Measurements from ENCODE around the gene ARHGAP6. TPM values are rescaled to one million over a fixed set of nuclear protein-coding genes. Genes with fewer than 3 reads are reported as not detected.

ARHGAP6 gene
- polyA plus RNA-seq, 1 experiment, result 1.3 TPM

GRCh38 chrX:11137543-11138139, 528.1 kb downstream of the ARHGAP6 start:
- POLR2A ChIA-PET, result interaction anchor here (0.6 kb wide), 2 partner anchors 21 to 522 kb away, joined by 3 read pairs; no protein-coding TSS in a partner anchor

GRCh38 chrX:11135564-11136185, 530.0 kb downstream of the ARHGAP6 start:
- POLR2A ChIA-PET, result no interaction called here
- Histone ChIP-seq H3K36me3 (ENCODE audit: control insufficient read depth, insufficient read depth, low read length) (no peaks in the 10 kb centered on the region), H3K27me3 (ENCODE audit: control insufficient read depth, insufficient read depth, low read length) (no peaks in the 10 kb centered on the region), H3K4me3 (ENCODE audit: low read depth, low read length) (no peak overlapping the region)
- TF ChIP-seq CTCF (IDR thresholded peaks at IDR 0.05; ENCODE audit: insufficient read depth, low read depth, low read length), result no peak
- CTCF ChIA-PET, result interaction anchor here (0.6 to 2.5 kb wide), 3 partner anchors 202 to 946 kb away, joined by 3 to 25 read pairs (median 3); no protein-coding TSS in a partner anchor
- DNase-seq (ENCODE audit: low read depth), result no peak

More at GRCh38 chrX:11137543-11138139, 528.1 kb downstream of the ARHGAP6 start:
- DNase-seq (ENCODE audit: low read depth), result peak; percentile 19
- Histone ChIP-seq H3K4me3 (ENCODE audit: low read depth, low read length) (no peak overlapping the region), H3K27me3 (ENCODE audit: control insufficient read depth, insufficient read depth, low read length) (no peaks in the 10 kb centered on the region), H3K36me3 (ENCODE audit: control insufficient read depth, insufficient read depth, low read length) (no peaks in the 10 kb centered on the region)
- TF ChIP-seq CTCF (IDR thresholded peaks at IDR 0.05; ENCODE audit: insufficient read depth, low read depth, low read length), result peak; percentile 46; the same call in 1 of the 2 replicates
- CTCF ChIA-PET, result interaction anchor here (0.6 to 2.5 kb wide), 8 partner anchors 15 to 951 kb away, joined by 3 to 25 read pairs (median 4); no protein-coding TSS in a partner anchor

GRCh38 chrX:11131146-11131545, 534.6 kb downstream of the ARHGAP6 start:
- DNase-seq (ENCODE audit: low read depth), result no peak
- Histone ChIP-seq H3K27me3 (ENCODE audit: control insufficient read depth, insufficient read depth, low read length) (no peaks in the 10 kb centered on the region), H3K4me3 (ENCODE audit: low read depth, low read length) (no peak overlapping the region), H3K36me3 (ENCODE audit: control insufficient read depth, insufficient read depth, low read length) (no peaks in the 10 kb centered on the region)
- CTCF ChIA-PET, result interaction anchor here (4.2 kb wide), 1 partner anchor 941 kb away, joined by 13 read pairs; no protein-coding TSS in a partner anchor
- no peak for TF ChIP-seq CTCF (IDR thresholded peaks at IDR 0.05; ENCODE audit: insufficient read depth, low read depth, low read length)
- POLR2A ChIA-PET, result no interaction called here

DNA sequence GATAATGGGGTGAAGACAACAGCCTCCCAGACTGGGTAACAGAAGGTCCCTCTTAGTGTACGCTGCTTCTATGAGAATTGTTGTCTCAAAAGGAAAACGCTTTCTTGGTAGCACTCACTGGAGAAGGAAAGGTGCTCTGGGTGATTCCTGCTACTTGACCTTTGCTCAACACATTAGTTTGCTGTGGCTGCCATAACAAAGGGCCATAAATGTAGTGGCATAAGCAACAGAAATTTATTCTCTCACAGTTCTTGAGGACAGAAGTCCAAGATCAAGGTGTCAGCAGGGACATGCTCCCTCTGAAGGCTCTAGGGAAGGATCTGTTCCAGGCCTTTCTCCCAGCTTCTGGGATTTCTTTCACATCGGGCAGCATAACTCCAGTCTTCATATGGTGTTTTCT, 535.6 kb downstream of the ARHGAP6 start:
- H3K36me3 ChIP-seq (ENCODE audit: control insufficient read depth, insufficient read depth, low read length), result no peaks in the 10 kb centered on the region
- CTCF ChIA-PET, result interaction anchor here (0.5 to 4.2 kb wide), 3 partner anchors 415 to 940 kb away, joined by 3 to 13 read pairs (median 3); no protein-coding TSS in a partner anchor

More for the DNA sequence above, 535.6 kb downstream of the ARHGAP6 start:
- Histone ChIP-seq H3K4me3 (ENCODE audit: low read depth, low read length) (no peak overlapping the region), H3K27me3 (ENCODE audit: control insufficient read depth, insufficient read depth, low read length) (no peaks in the 10 kb centered on the region)
- no peak for TF ChIP-seq CTCF (IDR thresholded peaks at IDR 0.05; ENCODE audit: insufficient read depth, low read depth, low read length)
- DNase-seq (ENCODE audit: low read depth), result no peak
- POLR2A ChIA-PET, result no interaction called here

Data from BJ (cell line).